Erythroblast (primary cell): ENCODE results near the gene SUSD6.

Source experiments
- GATA1 ChIP-seq: IDR thresholded peaks from 2 replicates; pipeline ENCODE4 v1.6.1; 2011; ENCODE audit warnings: low read depth, mild to moderate bottlenecking, control low read depth, low read length, moderate library complexity
- POLR2A ChIP-seq: IDR thresholded peaks from 2 replicates; pipeline ENCODE4 v1.6.1; 2011; ENCODE audit warnings: mild to moderate bottlenecking, low read length

- TF ChIP-seq POLR2A (no peak), GATA1 (no peak)
Observed at GRCh38 chr14:69657950-69658355, 46.6 kb downstream of the SUSD6 start.
